ENCODE data around the gene KLRC1. TPM values are rescaled to one million over a fixed set of nuclear protein-coding genes. Genes with fewer than 3 reads are reported as not detected.

Gene KLRC1
- total RNA-seq (2021; ENCODE audit: unreplicated experiment) (not detected), Bru-seq, nascent RNA (not detected), BruChase-seq, experiment 1, labeled RNA remaining after a 2-hour chase (percentile 7 among the genes with signal in this experiment), BruChase-seq, experiment 2, labeled RNA remaining after a 6-hour chase (percentile 14 among the genes with signal in this experiment)
- polyA plus RNA-seq (2012; ENCODE audit: insufficient read length) = not detected
- long read RNA-seq = 0 reads

DNA sequence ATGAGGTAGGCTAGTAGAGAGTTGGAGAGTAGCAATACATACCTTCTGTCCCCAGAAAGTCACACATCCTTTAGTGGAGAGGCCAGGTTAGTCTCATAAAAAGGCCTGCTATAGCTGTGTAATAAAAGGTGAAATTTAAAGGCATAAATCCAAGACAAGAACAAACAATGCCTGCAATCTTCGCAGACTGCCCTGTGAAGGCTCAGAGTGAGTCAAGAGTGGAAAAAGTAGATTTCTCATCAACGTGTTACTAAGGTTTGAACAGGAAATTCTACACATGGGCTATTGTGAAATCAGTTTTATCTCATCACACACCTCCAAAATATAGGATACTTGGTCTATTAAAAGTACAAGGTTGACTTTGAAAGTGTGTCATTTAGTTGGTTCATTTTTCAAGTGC lies at the start of gene KLRC1:
Gene KLRC1, minus strand, starts transcription at position 222 of the 400 bp plus-strand sequence. CDS start 2,221 bp downstream, outside the sequence.
- in situ Hi-C loops (cut with HindIII; ENCODE audit: low pct_unique_long_range_greater_than_20kb, low sequenced_read_pairs) = no loop called here
- Histone ChIP-seq H3K27me3 (ENCODE audit: control insufficient read depth, insufficient read depth, low read length) (no peaks in the 10 kb centered on the region), H3K4me1 (ENCODE audit: control insufficient read depth, insufficient read depth, low read length) (no peaks in the 10 kb centered on the region), H3K4me3 (ENCODE audit: low read depth in 2 of 2, low read length in 2 of 2) (no peak within 1 kb of the TSS), H3K36me3 (ENCODE audit: control insufficient read depth, insufficient read depth, low read length) (no peaks in the 10 kb centered on the region), H3K9me3 (ENCODE audit: control insufficient read depth, insufficient read depth, low read depth, low read length) (peaks cover 3% of the 10 kb centered on the region; the same call in 1 of the 2 replicates), H3K27ac (ENCODE audit: low read length) (no peak within 1 kb of the TSS)
- DNase-seq (ENCODE audit: low read depth, low spot score) (no peak), ATAC-seq (no peak)
- BruUV-seq (replicated peaks) = no TSS peak
- POLR2A ChIA-PET = no interaction called here
- intact Hi-C loops (cut with micrococcal nuclease; ENCODE audit: unreplicated experiment) = no loop called here
- CTCF ChIA-PET = no interaction called here
- TF ChIP-seq, protein P1, sequence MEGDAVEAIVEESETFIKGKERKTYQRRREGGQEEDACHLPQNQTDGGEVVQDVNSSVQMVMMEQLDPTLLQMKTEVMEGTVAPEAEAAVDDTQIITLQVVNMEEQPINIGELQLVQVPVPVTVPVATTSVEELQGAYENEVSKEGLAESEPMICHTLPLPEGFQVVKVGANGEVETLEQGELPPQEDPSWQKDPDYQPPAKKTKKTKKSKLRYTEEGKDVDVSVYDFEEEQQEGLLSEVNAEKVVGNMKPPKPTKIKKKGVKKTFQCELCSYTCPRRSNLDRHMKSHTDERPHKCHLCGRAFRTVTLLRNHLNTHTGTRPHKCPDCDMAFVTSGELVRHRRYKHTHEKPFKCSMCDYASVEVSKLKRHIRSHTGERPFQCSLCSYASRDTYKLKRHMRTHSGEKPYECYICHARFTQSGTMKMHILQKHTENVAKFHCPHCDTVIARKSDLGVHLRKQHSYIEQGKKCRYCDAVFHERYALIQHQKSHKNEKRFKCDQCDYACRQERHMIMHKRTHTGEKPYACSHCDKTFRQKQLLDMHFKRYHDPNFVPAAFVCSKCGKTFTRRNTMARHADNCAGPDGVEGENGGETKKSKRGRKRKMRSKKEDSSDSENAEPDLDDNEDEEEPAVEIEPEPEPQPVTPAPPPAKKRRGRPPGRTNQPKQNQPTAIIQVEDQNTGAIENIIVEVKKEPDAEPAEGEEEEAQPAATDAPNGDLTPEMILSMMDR (IDR thresholded peaks at IDR 0.05) = no peak
- no peak for TF ChIP-seq SIN3A (IDR thresholded peaks at IDR 0.05; ENCODE audit: borderline replicate concordance, insufficient read depth, low read depth, low read length)
- TF ChIP-seq POLR2AphosphoS5 (IDR thresholded peaks at IDR 0.05; ENCODE audit: low read depth, low read length) = no peak
- TF ChIP-seq, protein P2, sequence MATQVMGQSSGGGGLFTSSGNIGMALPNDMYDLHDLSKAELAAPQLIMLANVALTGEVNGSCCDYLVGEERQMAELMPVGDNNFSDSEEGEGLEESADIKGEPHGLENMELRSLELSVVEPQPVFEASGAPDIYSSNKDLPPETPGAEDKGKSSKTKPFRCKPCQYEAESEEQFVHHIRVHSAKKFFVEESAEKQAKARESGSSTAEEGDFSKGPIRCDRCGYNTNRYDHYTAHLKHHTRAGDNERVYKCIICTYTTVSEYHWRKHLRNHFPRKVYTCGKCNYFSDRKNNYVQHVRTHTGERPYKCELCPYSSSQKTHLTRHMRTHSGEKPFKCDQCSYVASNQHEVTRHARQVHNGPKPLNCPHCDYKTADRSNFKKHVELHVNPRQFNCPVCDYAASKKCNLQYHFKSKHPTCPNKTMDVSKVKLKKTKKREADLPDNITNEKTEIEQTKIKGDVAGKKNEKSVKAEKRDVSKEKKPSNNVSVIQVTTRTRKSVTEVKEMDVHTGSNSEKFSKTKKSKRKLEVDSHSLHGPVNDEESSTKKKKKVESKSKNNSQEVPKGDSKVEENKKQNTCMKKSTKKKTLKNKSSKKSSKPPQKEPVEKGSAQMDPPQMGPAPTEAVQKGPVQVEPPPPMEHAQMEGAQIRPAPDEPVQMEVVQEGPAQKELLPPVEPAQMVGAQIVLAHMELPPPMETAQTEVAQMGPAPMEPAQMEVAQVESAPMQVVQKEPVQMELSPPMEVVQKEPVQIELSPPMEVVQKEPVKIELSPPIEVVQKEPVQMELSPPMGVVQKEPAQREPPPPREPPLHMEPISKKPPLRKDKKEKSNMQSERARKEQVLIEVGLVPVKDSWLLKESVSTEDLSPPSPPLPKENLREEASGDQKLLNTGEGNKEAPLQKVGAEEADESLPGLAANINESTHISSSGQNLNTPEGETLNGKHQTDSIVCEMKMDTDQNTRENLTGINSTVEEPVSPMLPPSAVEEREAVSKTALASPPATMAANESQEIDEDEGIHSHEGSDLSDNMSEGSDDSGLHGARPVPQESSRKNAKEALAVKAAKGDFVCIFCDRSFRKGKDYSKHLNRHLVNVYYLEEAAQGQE (IDR thresholded peaks at IDR 0.05; ENCODE audit: insufficient read depth in 1 of 2, low read depth in 2 of 2, low read length in 1 of 2) = no peak
- TF ChIP-seq TCF7L2 (IDR thresholded peaks at IDR 0.05; ENCODE audit: low read depth, low read length) = no peak

DNA sequence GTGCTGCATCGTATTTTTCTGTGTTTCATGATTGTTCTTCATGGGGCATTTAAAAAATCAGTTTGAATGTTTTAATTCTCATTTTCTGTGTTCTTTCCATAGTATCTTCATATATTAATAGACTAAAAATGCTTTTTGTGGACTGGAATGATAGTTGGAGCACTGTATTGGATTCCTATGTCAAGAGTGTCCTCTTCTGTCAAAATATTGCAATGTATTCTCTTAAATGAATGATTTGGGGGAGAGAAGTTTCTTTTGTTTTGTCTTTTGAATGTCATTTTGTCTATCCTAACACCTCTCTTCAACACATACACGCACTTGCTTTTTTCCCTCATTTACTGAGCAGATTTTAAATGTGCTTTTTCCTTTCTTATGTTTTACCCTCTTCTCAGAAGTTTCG lies 47.9 kb upstream of the KLRC1 start:
- H3K27ac ChIP-seq (ENCODE audit: low read length) = peak overlapping the region; percentile 77; the same call in 1 of the 2 replicates
- no peaks in the 10 kb centered on the region for H3K9me3 ChIP-seq (ENCODE audit: control insufficient read depth, insufficient read depth, low read depth, low read length)
- ChIA-PET CTCF (interaction anchor here (0.6 kb wide), 1 partner anchor 637 kb away, joined by 3 read pairs; no protein-coding TSS in a partner anchor), POLR2A (no interaction called here)
- H3K4me1 ChIP-seq (ENCODE audit: control insufficient read depth, insufficient read depth, low read length) = peaks cover 4% of the 10 kb centered on the region; the same call in 1 of the 2 replicates
- in situ Hi-C loops (cut with HindIII; ENCODE audit: low pct_unique_long_range_greater_than_20kb, low sequenced_read_pairs) = no loop called here
- ATAC-seq (no peak), DNase-seq (ENCODE audit: low read depth, low spot score) (peak; percentile 15)
- no peak overlapping the region for H3K4me3 ChIP-seq (ENCODE audit: low read depth in 2 of 2, low read length in 2 of 2)
- TF ChIP-seq, protein P1 (IDR thresholded peaks at IDR 0.05) = peak; percentile 50; the same call in 1 of the 2 replicates
- TF ChIP-seq, protein P2 (IDR thresholded peaks at IDR 0.05; ENCODE audit: insufficient read depth in 1 of 2, low read depth in 2 of 2, low read length in 1 of 2) = no peak
- no TSS peak for BruUV-seq (replicated peaks)
- intact Hi-C loops (cut with micrococcal nuclease; ENCODE audit: unreplicated experiment) = loop anchor here (2.0 to 5.0 kb wide), 2 partner anchors 169 to 266 kb away; no protein-coding TSS in a partner anchor
- H3K27me3 ChIP-seq (ENCODE audit: control insufficient read depth, insufficient read depth, low read length) = no peaks in the 10 kb centered on the region
- H3K36me3 ChIP-seq (ENCODE audit: control insufficient read depth, insufficient read depth, low read length) = no peaks in the 10 kb centered on the region
